HL-60 (cell line): Measurements from ENCODE around the gene GIPC1.

Source experiments
- REST ChIP-seq: IDR thresholded peaks from 2 replicates; pipeline ENCODE4 v1.6.1; 2012; ENCODE audit warnings: low read depth; ENCODE audit not compliant: insufficient replicate concordance
- TF ChIP-seq, protein P1 (sequence below): IDR thresholded peaks from one replicate; pipeline ENCODE4 v1.5.1; 2011; ENCODE audit warnings: low read length, control low read depth, inconsistent platforms; ENCODE audit not compliant: insufficient read depth

GRCh38 chr19:14432791-14433553, 63.0 kb downstream of the GIPC1 start, which contains the start of gene PKN1:
- TF ChIP-seq, protein P1, sequence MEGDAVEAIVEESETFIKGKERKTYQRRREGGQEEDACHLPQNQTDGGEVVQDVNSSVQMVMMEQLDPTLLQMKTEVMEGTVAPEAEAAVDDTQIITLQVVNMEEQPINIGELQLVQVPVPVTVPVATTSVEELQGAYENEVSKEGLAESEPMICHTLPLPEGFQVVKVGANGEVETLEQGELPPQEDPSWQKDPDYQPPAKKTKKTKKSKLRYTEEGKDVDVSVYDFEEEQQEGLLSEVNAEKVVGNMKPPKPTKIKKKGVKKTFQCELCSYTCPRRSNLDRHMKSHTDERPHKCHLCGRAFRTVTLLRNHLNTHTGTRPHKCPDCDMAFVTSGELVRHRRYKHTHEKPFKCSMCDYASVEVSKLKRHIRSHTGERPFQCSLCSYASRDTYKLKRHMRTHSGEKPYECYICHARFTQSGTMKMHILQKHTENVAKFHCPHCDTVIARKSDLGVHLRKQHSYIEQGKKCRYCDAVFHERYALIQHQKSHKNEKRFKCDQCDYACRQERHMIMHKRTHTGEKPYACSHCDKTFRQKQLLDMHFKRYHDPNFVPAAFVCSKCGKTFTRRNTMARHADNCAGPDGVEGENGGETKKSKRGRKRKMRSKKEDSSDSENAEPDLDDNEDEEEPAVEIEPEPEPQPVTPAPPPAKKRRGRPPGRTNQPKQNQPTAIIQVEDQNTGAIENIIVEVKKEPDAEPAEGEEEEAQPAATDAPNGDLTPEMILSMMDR: no peak
- no peak for TF ChIP-seq REST
